ENCODE results near the gene MAP3K12.
"Not testable (repeated sequence)": the region's sequence is repeated elsewhere in the genome, so short reads cannot be mapped to it uniquely, and the experiment has no call there.

Gene MAP3K12, protein sequence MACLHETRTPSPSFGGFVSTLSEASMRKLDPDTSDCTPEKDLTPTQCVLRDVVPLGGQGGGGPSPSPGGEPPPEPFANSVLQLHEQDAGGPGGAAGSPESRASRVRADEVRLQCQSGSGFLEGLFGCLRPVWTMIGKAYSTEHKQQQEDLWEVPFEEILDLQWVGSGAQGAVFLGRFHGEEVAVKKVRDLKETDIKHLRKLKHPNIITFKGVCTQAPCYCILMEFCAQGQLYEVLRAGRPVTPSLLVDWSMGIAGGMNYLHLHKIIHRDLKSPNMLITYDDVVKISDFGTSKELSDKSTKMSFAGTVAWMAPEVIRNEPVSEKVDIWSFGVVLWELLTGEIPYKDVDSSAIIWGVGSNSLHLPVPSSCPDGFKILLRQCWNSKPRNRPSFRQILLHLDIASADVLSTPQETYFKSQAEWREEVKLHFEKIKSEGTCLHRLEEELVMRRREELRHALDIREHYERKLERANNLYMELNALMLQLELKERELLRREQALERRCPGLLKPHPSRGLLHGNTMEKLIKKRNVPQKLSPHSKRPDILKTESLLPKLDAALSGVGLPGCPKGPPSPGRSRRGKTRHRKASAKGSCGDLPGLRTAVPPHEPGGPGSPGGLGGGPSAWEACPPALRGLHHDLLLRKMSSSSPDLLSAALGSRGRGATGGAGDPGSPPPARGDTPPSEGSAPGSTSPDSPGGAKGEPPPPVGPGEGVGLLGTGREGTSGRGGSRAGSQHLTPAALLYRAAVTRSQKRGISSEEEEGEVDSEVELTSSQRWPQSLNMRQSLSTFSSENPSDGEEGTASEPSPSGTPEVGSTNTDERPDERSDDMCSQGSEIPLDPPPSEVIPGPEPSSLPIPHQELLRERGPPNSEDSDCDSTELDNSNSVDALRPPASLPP

DNA sequence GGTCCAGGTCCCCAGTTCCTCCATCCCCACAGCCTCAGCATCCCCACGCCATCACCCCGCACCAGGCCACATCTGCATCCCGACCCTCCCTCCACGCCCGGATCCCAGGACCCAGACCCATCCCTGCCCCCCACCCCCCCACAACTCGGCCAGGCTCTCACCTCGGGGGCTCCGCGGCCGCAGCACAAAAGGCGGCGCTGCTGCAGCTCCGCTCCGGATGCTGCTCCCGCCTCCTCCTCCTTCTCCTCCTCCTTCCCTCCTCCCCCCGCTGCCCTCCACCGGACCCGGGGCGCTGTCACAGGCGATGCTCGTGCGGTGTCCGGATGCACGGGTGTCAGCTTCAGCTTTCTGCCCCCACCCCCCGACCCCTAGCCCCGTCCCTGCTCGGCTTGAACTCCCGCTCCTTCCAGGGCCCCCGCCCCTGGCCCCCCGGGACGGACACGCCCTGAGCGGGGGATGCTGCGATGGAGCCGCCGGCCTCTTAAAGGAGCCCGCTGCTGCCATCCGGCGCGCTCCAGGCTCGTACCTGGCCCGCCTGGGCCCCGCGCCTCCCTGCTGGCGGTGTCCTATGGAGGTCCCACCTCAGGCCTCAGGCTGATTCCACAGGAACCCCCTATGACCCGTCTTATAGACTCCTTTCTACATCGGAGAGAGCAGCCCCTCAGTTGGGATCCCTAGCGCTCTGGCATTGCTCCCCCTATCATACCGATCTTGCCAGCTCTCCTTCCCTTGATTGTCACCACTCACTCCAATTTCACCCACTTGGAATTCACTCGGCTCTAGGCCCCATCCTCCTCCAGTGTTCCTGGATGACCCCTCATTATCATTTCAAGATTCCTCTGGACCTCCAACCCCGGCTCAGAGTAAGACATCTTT is at the start of gene MAP3K12:
Gene MAP3K12 (minus strand): TSS at position 193 of the 876 bp plus-strand sequence. CDS start 12,067 bp downstream, outside the sequence.
- DNase-seq = peak in 55 of 58 donors; percentile 39 to 94 (median 74)

DNA sequence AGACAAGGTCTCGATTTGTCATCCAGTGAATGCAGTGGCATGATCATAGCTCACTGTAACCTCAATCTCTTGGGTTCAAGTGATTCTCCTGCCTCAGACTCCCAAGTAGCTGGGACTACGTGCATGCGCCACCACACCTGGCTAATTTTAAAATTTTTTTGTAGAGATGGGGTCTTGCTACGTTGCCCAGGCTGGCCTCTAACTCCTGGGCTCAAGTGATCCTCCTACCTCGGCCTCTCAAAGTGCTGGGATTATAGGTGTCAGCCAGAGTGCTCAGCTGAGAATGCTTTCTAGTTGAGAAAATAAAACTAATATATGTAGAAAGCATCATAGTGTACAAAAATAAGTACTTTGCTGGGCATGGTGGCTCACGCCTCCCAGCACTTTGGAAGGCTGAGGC is 49.1 kb upstream of the MAP3K12 start:
- DNase-seq = not testable (repeated sequence)

DNA sequence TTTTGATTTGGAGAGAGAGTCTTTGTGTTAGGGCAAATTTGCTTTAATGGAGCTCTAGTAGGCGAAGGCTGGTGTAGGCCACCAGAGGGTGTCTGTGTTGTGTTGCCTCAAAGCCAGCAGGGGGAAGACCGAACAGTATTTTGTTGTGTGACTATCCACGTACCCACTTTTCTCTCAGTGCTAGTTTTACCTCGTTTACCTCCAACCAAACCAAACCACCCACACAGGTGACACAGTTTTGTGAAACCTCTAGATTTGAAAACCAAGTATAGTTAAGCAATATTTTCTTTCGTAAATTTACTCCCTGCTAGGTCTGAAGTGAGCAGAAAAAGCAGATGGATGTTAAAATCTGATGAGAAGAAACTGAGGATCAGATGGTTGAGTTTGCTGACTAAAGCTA is 44.3 kb upstream of the MAP3K12 start:
- DNase-seq = peak in 50 of 58 donors; percentile 2 to 79 (median 43)

DNA sequence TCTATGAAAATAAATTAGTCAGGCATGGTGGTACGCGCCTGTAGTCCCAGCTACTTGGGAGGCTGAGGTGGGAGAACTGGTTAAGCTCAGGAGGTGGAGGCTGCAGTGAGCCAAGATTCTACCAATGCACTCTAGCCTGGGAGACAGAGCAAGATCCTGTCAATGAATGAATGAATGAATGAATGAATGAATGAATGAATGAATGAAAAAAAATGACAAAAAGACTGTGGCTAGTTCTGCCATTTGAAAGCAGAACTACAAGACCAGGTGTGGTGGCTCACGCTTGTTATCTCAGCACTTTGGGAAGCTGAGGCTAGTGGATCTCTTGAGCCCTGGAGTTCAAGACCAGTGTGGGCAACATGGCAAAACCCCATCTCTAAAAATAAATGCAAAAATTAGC is 40.3 kb upstream of the MAP3K12 start:
- DNase-seq = no peak

DNA sequence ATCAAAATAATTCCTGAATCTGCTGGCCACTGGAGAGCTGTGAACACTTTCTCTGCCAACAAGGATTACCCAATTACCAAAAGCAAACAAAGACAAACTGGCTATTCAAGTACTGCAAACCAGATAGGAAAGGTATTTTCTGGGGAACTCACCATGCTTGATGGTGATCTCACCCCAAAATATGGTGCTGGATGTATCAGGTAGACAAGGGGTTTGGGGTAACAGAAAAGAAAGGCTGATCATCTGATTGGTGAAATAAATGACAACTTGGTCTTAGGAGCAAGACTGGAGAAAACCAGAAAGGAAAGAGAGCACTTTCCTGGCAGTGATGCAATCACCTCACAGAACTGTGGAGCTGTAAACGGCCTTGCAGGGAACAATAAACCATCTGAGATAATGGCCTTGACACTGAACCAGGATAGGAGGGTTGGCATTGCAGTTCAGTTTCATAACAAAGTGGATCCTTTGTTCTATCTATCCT is 39.0 kb upstream of the MAP3K12 start:
- peak in 12 of 58 donors; percentile 4 to 75 (median 21) for DNase-seq

DNA sequence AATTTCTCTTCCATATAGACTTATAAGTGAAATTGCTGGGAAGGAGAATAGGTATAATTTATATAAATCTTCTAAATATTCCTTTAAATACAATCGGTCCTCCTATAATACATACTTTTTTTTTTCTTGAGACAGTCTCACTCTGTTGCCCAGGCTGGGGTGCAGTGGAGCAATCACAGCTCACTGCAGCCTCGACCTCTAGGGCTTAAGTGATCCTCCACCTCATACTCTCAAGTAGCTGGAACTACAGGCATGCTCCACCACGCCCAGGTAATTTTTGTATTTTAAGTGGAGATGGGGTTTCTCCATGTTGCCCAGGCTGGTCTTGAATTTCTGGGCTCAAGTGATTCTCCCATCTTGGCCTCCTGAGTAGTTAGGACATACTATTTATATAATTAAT is 37.7 kb upstream of the MAP3K12 start:
- no peak for DNase-seq

DNA sequence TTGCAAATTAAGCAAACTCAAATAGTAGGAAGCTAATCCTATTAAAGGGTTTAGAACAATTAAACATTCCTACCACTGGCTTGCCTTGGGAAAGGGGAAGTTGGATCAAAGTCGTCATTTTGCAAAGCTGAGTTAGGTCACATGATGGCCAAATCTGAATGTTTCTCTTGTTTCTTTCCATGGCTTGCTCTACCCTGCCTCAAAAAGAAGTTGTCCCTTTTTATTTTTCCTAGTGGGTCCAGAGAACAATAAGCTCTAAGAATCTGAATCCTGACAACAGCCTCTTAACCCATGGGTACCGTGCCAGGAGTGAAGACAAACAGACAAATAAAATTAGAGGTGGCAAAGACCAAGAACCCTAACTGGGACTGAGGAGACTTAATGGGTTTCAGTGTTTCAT is 34.2 kb upstream of the MAP3K12 start:
- DNase-seq = peak in 7 of 58 donors; percentile 7 to 21 (median 17)

DNA sequence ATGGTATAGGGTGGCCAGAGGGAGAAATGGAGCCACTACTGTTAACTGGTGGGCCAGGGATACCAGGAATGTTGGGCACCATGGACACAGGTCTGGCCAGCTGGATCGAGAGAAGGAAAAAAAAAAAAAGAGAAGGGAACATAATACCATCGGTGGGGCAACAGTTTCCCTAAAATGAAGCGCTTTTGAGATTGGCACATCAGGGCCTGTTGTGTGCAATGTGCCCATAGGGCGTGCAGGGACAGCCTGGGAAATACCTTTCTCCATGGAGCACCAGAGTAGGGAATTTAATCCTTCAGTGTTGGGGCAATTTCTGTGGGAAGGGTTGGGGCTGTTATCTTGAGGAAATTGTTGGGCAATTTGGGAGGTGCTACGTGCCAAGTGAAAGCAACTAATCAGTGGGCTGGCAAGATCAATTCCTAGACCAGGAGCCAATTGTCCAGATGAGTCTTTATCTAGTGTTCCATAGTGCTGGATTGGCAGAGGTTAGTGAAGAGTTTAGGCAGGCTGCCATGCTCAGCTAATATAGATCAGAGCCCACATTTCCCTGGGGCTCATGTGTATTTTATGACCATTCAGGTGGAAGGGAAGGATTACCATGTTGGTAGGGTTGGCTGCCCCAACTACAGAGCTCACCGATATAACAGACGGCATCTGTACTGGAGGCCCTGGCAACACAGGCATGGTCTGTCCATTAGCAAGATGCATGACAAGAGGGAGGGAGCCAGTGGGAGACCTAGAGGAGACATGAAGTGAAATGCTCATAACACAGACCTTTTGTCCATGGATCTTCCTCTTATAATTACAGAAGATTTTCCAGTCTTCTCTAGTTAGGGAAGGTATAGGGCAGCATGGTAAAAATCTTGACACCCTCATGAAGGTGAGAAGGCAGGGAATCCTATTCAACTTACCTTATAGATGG is 33.5 kb upstream of the MAP3K12 start:
- DNase-seq = no peak

DNA sequence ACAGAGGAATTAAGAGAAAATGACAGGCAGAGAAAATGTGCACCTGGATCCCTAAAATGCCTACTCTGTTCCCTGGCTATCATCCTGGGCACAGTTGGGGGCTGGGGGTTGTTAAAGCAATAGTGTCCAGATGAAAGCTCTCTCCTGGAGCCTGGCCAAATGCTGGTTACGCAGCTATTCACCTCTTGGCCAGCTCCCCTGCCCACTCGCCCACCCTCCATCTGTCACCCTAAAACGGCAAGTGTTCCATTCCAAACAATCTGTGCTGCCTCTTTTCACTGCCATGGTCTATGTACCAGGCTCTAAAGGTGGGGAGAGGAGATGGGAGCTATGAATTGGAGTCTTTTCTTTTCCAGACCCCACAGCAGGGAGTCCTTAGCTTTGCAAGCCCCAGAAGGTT is 32.8 kb upstream of the MAP3K12 start:
- DNase-seq = peak in 2 of 58 donors; percentile 13 to 36

DNA sequence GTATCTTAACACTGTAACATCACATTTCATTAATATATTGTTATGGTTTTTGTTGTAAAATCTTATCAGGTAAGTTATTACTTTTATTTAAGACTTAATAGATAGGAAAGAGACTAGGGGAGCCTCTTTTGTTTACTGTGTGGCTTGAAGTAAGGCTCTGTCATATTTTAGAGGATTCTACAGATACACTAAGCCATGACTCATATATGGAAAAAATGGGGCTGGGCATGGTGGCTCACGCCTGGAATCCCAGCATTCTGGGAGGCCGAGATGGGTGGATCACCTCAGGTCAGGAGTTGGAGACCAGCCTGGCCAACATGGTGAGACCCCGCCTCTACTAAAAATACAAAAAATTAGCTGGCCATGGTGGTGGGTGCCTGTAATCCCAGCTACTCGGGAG is 31.7 kb upstream of the MAP3K12 start:
- no peak for DNase-seq

DNA sequence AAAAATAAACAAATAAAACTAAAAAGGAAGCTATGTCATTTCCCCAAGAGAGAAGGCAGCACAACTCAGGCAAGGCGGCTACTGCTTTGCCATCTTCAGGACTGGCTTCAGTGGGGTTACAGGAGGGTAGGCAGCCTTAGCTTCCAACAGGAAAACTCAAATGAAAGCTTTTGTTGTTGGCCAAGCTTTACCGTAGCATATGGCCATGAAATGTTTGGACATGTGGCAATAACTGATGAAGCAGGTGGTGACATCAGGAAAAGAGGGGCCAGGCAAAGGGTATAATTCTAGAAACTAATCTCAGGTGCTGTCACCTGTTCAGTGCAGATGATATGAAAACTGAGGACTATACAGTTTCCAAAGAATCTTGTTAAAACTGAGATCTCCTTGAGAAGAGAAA is 30.8 kb upstream of the MAP3K12 start:
- DNase-seq = no peak

DNA sequence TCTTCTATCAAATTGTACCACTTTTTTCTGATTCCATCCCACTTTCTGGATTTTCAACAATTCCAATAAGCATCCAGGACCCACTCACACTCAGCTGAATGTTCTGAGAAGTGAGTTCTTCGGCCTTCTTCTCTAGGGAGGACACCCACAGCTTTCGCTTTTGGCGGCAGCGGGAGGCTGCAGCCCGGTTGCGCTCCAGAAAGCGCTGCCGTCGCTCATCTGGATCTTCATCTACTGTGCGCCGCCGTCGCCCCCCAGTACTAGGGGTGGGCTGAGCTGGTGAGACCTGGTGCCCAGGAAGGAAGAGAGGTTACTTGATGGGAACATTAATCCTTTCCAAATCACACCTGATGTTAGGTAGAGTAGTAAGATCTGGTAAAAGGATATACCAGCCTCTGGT is 25.2 kb upstream of the MAP3K12 start:
- DNase-seq = no peak

DNA sequence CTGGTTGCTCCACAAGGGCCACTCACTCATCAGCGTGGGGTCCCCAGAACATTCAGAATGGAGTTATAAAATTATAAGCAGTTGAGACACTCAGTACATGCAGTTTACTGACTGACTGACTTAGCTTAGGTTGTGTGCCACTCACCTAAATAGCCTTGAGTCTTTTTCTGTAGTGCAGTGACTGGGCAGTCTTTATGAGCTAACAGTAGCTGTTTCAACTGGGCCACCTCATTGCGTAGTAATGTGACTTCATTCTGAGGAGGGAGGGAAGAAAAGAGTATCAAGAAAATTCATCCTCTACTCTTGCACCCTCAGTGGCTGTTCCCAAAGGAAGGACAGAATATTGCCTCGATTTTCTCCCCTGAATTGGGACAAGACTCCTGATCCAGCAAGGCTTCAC is 23.9 kb upstream of the MAP3K12 start:
- DNase-seq = no peak

DNA sequence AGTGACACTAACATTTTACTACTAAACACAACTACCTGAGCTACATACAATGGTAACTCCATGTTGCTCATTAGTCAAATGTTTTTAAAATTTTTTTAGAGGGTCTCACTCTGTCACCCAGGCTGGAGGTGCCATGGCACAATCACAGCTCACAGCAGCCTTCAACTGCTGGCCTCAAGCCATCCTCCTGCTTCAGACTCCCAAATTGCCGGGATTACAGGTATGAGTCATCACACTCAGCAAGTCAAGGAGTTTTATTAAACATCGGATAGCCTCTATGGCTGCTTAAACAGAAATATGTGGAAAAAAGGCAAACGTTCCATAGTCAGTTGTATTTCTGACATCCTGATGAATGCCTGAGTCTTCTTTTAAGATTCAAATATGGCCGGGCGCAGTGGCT is 19.1 kb upstream of the MAP3K12 start:
- no peak for DNase-seq

DNA sequence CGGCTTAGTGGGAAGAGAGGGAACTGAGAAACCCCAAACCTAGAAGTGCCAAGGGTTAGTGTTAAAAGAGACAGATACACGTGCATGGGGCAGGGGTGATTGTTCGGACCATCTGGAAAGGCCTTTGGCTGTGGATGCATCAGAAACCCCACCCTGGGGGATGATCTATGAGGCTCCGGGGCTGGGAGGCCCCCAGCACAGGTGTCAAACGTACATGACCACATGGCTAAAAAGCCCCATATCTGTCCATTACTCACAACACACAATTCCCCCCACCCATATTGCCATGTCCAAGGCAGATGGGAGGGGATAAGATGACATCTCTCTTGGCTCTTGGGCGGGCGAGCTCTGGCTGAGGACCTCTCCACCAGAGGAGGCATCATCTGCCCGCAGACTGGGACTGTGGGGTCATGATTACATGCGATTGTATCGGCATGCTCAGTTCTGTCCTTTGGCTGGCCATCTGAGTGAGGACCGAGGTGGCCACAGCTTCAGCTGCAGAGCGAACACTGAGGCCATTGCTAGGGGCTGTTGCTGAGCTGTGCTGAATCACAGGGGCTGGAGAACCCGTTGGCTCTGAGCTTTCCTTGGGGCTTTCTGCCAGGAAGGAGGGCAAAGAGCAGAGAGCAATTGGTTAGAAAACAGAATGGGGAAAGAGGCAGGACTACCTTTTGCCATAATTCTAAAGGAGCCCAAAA is 17.6 kb upstream of the MAP3K12 start:
- no peak for DNase-seq

DNA sequence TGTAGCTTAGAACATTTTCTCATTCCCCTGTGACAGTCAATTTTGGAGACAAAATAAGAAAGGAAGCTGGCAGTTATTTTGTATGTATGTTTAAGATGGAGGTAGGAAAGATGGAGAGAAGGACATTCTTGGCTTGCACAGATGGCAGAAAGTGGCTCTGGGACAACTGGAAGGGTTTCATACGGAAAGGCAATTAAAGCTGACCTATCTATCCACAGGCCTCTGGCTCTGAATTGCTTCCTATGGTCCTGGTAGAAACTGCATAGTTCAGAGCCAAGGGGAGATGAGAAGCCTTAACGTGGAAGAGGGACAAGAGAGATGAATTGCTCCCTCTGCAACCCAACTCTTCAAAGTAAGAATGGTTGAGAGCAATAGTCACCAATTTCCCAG is 16.0 kb upstream of the MAP3K12 start:
- DNase-seq = no peak

DNA sequence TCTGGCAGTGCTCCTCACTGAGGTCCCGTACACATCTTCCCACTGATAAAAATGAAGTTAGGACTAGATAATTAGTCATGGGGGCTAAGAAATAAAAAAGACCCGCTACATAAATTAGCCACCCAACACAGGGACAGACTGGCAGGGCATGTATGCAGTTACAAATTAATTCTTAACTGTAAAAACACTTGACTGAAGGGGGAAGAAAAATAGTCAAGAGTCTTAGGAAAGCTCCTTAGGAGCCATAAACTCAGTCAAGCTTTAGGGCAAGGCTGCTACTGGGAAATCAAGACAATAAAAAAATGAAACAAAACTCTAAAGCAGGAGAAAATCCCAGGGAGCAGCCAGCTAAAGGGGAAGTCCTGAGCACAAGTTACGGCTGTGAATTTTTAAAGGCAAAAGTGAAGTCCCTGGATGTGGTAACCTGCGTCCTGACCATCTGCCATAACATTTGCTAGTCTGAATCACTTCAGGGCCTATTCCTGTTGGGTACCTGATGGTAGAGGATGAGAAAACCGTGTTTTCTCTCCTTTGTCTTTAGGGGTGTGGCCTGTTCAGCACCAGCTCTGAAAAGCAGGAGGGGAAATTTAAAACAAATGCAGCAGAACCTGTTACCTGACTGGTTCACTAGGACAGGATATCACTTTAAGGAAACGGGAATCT is 15.5 kb upstream of the MAP3K12 start:
- no peak for DNase-seq

DNA sequence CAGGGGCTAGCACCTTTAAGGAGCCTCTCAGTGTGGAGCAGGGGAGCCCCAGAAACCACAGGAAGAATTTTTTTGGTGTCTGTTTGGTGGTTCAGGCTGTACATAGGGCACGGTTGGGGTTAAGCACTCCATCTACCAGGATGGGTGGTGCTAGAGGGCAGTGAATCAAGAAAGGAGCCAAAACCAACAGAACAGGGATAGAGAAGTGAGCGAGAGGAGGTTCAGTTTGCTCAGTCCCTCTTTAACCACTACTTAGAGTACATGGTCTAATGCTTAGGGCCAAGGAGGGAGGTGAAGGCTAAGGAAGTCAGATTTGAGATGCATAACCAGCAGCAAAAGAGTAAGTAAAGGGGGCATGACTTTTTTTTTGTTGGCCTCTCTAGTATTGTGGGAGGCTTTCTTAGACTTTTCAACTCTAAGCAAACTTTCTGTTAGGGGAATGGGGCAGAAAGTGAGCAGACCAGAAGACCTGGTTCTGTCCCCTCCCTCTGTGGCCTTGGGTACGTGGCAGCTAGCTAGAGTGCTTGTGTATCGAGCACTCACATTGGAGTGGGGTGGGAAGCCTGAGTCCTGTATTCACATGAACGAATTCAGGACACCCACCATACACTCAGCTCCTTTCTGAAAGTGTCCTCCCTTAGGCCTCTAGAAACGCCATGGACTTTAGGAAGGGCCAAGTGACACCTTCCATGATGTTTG is 14.6 kb upstream of the MAP3K12 start:
- DNase-seq = no peak

Measured in anterior cingulate cortex (tissue), 58 donors.